Psoas muscle (tissue), 8 donors: ENCODE measurements around the gene ZNF274. TPM values are rescaled to one million over a fixed set of nuclear protein-coding genes. Genes with fewer than 3 reads are reported as not detected.

Source experiments
- ATAC-seq, 4 donors: fragments of 200-7000 bp; cut with Tn5 transposase; one replicate each; pipeline ENCODE4 v1.9.1; 2020; ENCODE audit warnings: moderate library complexity in 3 of 4, mild to moderate bottlenecking in 2 of 4
- DNase-seq, 2 donors: peaks; one replicate each; pipeline ENCODE4 v3.0.0-alpha.2; 2020
- H3K27ac ChIP-seq: fragments of 200-600 bp; one replicate; pipeline ENCODE4 v1.8.0; 2022
- H3K27me3 ChIP-seq, 3 donors: fragments of 200-600 bp in 1 of 3; one replicate each; pipeline versions ENCODE4 v1.6.1 to v1.8.0; 2013 to 2022; ENCODE audit warnings: low read length in 2 of 3, mild to moderate bottlenecking in 2 of 3, moderate library complexity in 1 of 3; ENCODE audit not compliant: insufficient read depth in 3 of 3
- H3K36me3 ChIP-seq, 2 donors: fragments of 200-600 bp in 1 of 2; one replicate each; pipeline versions ENCODE4 v1.6.1 to v1.8.0; 2013 to 2022; ENCODE audit warnings: low read depth in 1 of 2, mild to moderate bottlenecking in 1 of 2, moderate library complexity in 1 of 2; ENCODE audit not compliant: insufficient read depth in 1 of 2
- H3K4me1 ChIP-seq: fragments of 200-600 bp; one replicate; pipeline ENCODE4 v1.8.0; 2022
- H3K4me3 ChIP-seq: fragments of 200-600 bp; one replicate; pipeline ENCODE4 v1.8.0; 2022; ENCODE audit warnings: mild to moderate bottlenecking
- H3K9me3 ChIP-seq: fragments of 200-600 bp; one replicate; pipeline ENCODE4 v1.8.0; 2022
- WGBS, 3 donors: extraction: QIAGEN DNeasy Blood & Tissue Kit; methylation state at CpG; one replicate each; pipeline versions ENCODE4 v1.1.6 to v1.1.7; 2013; 5-methylcytosine and 5-hydroxymethylcytosine counted together
- intact Hi-C, 2 donors: fragments of 100-400 bp; cut with DNase I; formaldehyde crosslinking; loops; one replicate each; pipeline versions ENCODE4 v1.11.0 to v1.14.2; 2022
- polyA plus RNA-seq, 3 donors: library from polyadenylated mRNA; stranded (reverse); fragments of 200-250 nt; gene quantifications; one replicate each; pipeline ENCODE4 v1.2.3, GENCODE V29; 2013
- total RNA-seq, 4 donors: library from RNA; stranded (reverse); fragmentation: NEBNext Ultra II Directional in 2 of 4; extraction: Animal tissue kit (Norgen Biotek cat#: 25700) in 2 of 4; gene quantifications; one replicate each; pipeline versions ENCODE4 v1.2.1 to v1.2.4, GENCODE V29; 2021 to 2023
- TF ChIP-seq, protein P1 (sequence below): fragments of 200-600 bp; IDR thresholded peaks from one replicate; pipeline ENCODE4 v1.8.0; 2022; ENCODE audit warnings: antibody characterized with exemption
- donor health status: healthy with polysubstance abuse.
- donor health status: DM: no; HTN: no; CAD: no; lungs with moderate emphysema.
- donor health status: Bipolar disorder and iron deficiency.
- donor health status: healthy.
- donor health status: DM: yes; HTN: yes; CAD: no.
- donor health status: DM: no; HTN: no; CAD: no.
- donor health status: DM: no; HTN: no; CAD: no.
- donor health status: DM: yes; HTN: yes; CAD: no.

The ZNF274 gene
- total and polyA plus RNA-seq, 7 donors, result 11.2 to 20.5 (median 14.7) TPM

DNA sequence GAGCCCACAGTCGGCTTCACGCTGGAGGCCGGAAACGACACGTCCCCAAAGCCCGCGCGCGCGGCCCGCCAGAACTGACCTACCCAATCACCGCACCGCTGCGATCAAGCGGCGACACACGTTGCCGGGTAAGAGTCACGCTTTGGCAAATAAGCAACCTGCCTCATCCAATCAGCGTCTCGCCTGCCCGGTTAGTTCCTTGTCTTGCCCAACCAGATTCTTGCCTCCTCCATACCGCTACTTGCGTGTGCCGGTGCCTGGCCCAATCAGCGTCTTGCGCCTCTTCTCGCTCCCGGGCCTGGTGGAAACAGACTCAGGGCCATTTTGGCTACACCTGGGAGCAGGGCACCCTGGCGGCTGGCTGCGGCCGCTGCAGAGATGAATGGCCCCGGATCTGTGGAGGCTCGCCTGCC lies 34.2 kb downstream of the ZNF274 start:
- ATAC-seq, result no peak
- TF ChIP-seq, protein P1, sequence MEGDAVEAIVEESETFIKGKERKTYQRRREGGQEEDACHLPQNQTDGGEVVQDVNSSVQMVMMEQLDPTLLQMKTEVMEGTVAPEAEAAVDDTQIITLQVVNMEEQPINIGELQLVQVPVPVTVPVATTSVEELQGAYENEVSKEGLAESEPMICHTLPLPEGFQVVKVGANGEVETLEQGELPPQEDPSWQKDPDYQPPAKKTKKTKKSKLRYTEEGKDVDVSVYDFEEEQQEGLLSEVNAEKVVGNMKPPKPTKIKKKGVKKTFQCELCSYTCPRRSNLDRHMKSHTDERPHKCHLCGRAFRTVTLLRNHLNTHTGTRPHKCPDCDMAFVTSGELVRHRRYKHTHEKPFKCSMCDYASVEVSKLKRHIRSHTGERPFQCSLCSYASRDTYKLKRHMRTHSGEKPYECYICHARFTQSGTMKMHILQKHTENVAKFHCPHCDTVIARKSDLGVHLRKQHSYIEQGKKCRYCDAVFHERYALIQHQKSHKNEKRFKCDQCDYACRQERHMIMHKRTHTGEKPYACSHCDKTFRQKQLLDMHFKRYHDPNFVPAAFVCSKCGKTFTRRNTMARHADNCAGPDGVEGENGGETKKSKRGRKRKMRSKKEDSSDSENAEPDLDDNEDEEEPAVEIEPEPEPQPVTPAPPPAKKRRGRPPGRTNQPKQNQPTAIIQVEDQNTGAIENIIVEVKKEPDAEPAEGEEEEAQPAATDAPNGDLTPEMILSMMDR, result no peak
- H3K4me1 ChIP-seq, result no peaks in the 10 kb centered on the region
- no peak for DNase-seq
- intact Hi-C loops, result no loop called here
- 40 to 48% (median 45%) methylated on average over 34 of the region's 34 CpGs for WGBS, 3 donors
- H3K9me3 ChIP-seq, result peaks cover 73% of the 10 kb centered on the region
- H3K27me3 ChIP-seq, result no peaks in the 10 kb centered on the region
- H3K36me3 ChIP-seq, result peaks cover 8 to 17% of the 10 kb centered on the region in 2 donors
- no peak overlapping the region for H3K27ac ChIP-seq
- H3K4me3 ChIP-seq, result no peak overlapping the region

DNA sequence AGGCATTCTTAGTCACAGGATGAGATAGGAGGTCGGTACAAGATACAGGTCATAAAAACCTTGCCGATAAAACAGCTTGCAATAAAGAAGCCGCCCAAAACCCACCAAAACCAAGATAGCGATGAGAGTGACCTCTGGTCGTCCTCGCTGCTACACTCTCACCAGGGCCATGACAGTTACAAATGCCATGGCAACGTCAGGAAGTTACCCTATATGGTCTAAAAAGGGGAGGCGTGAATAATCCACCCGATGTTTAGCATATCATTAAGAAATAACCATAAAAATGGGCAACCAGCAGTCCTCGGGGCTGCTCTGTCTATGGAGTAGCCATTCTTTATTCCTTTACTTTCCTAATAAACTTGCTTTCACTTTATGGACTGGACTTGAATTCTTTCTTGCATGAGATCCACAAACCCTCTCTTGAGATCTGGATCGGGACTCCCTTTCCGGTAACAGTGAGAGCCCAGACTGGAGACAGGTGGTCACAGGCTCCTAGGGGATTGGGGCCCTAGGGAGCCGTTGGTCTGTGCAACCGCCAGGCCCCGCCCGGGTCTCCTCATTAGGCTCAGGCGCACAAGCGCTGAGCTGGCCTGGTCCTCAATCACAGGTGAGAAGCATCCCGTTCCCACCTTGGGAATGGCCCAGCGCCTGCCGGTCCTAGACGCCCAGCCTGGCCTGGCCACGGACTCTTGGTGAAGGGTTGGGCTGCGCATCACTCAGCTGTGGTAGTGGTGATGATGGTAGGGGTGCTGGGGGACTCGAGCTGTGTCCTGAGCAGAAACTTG lies 34.9 kb downstream of the ZNF274 start:
- Histone ChIP-seq H3K27ac (no peak overlapping the region), H3K36me3 (peaks cover 3 to 9% of the 10 kb centered on the region in 2 donors), H3K4me3 (no peak overlapping the region), H3K9me3 (peaks cover 72% of the 10 kb centered on the region), H3K27me3 (no peaks in the 10 kb centered on the region), H3K4me1 (no peaks in the 10 kb centered on the region)
- DNase-seq (no peak), ATAC-seq (no peak)
- 94 to 96% (median 95%) methylated on average over 25 of the region's 25 CpGs for WGBS, 3 donors
- TF ChIP-seq, protein P1, result no peak
- intact Hi-C loops, result no loop called here

DNA sequence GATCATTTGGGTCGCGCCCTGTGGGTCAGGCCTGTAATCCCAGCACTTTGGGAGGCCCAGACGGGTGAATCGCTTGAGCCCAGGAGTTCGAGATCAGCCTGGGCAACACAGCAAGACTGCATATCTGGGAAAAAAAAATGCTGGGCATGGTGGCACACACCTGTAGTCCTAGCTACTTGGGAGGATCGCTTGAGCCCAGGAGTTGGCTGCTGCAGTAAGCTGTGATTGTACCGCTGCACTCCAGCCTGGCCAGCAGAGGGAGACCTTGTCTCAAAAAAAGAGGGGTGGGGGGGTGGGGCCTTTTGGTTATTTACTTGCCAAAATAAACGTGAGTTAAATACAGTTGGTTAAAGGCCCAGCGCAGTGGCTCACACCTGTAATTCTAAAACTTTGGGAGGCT lies 36.0 kb downstream of the ZNF274 start:
- peaks cover 69% of the 10 kb centered on the region for H3K9me3 ChIP-seq
- 46 to 53% (median 51%) methylated on average over 9 of the region's 9 CpGs for WGBS, 3 donors
- ATAC-seq, result no peak

DNA sequence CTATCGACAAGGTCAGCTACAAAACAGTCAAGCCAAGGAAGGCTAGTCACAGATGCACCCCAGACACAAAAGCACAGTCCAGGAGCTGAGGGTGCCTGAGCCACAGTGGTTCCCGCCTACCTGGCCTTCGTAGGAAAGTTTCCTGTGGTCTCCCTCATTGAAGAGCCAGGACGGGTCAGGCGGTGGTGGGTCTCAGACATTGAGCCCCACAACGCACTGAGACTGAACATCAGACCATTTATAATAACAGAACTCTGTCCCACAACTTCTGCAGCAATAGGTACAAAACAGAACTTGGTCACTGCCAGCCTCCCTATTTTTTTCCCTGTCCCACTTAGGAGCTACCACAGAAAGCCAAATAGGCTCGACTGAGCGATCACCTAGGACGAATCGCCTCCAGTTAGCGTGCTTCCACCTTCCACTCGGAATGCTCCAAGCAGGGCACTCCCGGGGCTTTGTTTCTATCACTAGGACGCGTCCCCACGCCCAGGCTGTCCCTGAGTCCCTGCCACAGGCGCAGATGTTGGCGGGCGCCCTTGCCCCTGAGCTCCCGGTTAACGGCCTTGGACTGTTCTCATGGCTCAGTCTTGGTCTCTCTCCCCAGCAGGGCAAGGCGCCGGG lies 45.2 kb downstream of the ZNF274 start:
- ATAC-seq (peak in 2 of 4 donors; percentile 19 to 23), DNase-seq (no peak)
- peak overlapping the region; percentile 92 for H3K4me3 ChIP-seq
- peaks cover 67% of the 10 kb centered on the region for H3K9me3 ChIP-seq
- no peaks in the 10 kb centered on the region for H3K27me3 ChIP-seq
- 6 to 7% (median 6%) methylated on average over 23 of the region's 23 CpGs for WGBS, 3 donors
- peaks cover 13 to 36% of the 10 kb centered on the region in 2 donors for H3K36me3 ChIP-seq
- TF ChIP-seq, protein P1, result no peak
- intact Hi-C loops, result no loop called here
- H3K27ac ChIP-seq, result peak overlapping the region; percentile 76
- H3K4me1 ChIP-seq, result peaks cover 8% of the 10 kb centered on the region

More for the DNA sequence above, 36.0 kb downstream of the ZNF274 start:
- DNase-seq, result no peak
- no peaks in the 10 kb centered on the region for H3K27me3 ChIP-seq
- no peaks in the 10 kb centered on the region for H3K36me3 ChIP-seq
- intact Hi-C loops, result no loop called here
- H3K4me1 ChIP-seq, result no peaks in the 10 kb centered on the region
- H3K4me3 ChIP-seq, result no peak overlapping the region
- TF ChIP-seq, protein P1, result no peak
- H3K27ac ChIP-seq, result no peak overlapping the region
